ENCODE measurements around the gene RIT2. TPM values are rescaled to one million over a fixed set of nuclear protein-coding genes. Genes with fewer than 3 reads are reported as not detected.
"Not testable (repeated sequence)": the region's sequence is repeated elsewhere in the genome, so short reads cannot be mapped to it uniquely, and the experiment has no call there.

RIT2 gene
- total RNA-seq, 1 donor from 2014 or later = not detected

- ATAC-seq (no peak), DNase-seq (ENCODE audit: low spot score) (no peak)
Observed at GRCh38 chr18:42860548-42860947, 254.9 kb downstream of the RIT2 start.

DNA sequence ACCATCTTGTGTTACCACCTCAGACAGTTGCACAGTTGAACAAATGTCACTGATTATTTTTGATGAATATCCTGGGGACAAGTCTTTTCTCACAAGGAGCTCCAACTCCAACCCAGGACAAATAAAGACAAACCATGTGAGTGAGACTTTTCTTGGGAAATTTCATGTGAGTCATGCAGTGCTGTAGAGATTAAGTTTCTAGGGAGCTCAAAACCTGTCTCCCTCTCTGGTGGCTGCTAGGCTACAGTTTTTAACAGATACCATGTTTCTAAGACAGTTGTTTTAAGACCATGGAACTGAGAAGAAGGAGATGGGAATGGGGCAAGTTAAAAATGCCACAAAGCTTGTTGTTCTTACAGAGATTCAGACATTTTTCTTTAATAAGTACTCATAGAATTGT, 255.5 kb downstream of the RIT2 start:
- no peak for DNase-seq (ENCODE audit: low spot score)
- ATAC-seq = no peak

GRCh38 chr18:42854558-42854957, 260.9 kb downstream of the RIT2 start:
- ATAC-seq = no peak
- no peak for DNase-seq (ENCODE audit: low spot score)

DNA sequence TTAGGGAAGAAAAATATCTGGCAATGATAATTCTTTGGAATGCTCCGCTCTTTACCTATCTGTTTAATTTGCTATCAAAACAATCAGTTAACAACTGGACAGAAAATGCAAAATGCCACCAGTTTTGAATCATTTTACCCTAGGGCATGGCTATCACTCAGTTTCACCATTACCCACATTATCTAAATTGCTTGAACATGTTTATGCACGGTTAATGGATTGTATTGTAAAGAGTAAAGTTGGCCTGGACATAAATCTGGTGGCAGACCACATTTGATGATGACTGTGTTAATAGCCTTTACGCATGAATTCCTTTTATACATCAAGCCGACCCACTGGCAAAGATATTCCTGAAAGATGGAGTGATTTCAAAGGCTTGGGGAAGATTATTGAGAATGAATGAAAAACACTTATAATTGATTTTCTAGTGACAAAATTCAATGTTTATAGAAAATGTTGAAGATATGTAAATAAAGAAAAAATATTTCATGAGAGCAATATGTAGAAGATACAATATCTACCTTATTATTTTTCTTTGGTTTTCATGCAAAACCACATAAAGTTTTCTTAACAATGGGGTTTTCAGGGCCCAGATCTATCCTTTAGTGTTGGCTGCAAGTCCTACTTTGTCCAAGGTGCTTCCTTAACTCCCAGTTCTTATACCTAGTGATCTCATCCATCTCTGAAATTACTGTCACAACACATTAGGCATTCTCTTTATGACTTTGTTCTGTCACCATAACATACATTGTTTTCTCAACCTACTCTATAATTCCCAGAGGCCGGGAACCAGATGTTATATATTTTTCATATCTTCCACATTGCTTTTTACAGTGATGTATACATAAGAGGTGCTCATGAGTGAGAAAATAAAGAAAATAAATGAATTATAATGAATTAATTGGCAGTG, 265.1 kb downstream of the RIT2 start:
- no peak for DNase-seq (ENCODE audit: low spot score)
- no peak for ATAC-seq

DNA sequence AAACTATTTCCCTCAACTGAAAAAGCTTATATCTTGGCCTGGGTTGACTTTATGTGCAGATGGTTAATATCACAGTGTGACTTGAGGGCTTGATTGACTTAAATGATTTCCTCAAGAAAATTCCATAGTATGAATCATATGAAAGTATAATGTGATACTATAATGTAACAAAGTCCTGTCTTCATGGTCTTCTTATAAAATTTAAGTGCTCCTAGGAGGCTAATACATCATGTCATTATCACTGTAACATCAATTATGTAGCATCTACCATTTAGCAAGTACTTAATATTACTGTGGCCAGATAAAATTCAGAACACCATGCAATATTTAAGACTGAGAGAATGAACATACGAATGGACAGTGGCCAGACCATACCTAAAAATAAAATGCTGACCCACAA, 276.1 kb downstream of the RIT2 start:
- DNase-seq (ENCODE audit: low spot score) = no peak

GRCh38 chr18:42838546-42839145, 276.8 kb downstream of the RIT2 start:
- DNase-seq (ENCODE audit: low spot score) (no peak), ATAC-seq (no peak)

More for the DNA sequence above, 276.1 kb downstream of the RIT2 start:
- no peak for ATAC-seq

GRCh38 chr18:42830936-42831335, 284.5 kb downstream of the RIT2 start:
- no peak for ATAC-seq
- DNase-seq (ENCODE audit: low spot score) = no peak

DNA sequence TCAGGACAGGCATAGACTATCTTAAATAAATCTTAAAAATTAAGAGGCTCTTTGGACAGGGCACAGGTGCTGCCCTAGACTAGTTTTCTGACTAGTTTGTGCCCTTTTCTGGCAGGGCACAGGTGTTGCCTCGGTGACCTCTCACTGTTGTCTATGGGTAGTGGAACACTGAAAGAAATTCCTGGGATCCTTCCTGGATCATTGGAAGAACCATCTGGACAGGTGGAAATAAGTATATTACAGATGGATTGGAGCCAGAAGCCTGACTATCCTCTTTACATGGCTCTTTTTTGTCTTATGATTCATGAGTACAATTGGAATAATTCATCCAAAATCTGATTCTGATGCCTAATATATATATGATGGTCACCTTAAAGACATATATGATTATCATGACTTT, 286.6 kb downstream of the RIT2 start:
- no peak for DNase-seq (ENCODE audit: low spot score)
- no peak for ATAC-seq

DNA sequence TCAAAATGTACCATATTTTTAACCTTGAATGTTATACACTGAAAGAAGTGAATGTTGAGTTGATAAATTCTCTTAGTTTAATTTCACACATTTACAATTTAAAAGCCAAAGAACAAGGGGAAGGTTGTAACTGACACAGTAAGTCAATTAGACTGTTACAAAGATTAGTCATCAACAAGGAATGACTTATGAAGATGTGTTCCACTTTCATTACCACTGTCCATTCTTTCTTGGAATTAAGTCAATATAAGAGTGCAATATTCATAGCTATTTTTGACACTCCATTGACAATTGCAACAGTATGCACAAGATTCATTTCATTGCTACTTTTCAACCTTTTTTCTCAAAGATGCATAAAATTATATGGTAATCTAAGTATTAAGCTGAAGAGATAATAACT, 291.3 kb downstream of the RIT2 start:
- ATAC-seq (no peak), DNase-seq (ENCODE audit: low spot score) (no peak)

DNA sequence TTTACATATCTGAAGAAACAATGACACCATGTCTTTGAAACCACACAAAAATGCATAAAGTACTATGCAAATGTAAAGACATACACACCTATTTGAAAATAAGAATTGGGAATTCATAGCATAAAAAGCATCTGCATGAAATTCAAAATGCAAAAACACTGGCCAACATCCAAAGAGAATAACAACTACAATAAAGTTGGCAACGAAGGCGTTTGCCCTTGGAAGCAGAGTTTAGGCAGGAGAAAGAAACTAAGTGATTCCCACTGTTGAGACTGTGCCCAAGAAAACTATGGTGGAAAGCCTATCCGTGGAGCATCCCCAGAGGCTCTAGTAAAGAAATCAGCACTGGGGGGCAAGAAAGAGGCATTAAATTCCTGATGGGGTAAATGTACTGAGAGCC, 292.8 kb downstream of the RIT2 start:
- no peak for ATAC-seq
- no peak for DNase-seq (ENCODE audit: low spot score)

- DNase-seq (ENCODE audit: low spot score) (no peak), ATAC-seq (no peak)
Observed at GRCh38 chr18:42821492-42821891, 294.0 kb downstream of the RIT2 start.

- ATAC-seq (no peak), DNase-seq (ENCODE audit: low spot score) (no peak)
Observed at GRCh38 chr18:42814618-42815017, 300.9 kb downstream of the RIT2 start.

- no peak for ATAC-seq
- no peak for DNase-seq (ENCODE audit: low spot score)
Observed at GRCh38 chr18:42814184-42814583, 301.3 kb downstream of the RIT2 start.

- DNase-seq (ENCODE audit: low spot score) (no peak), ATAC-seq (no peak)
Observed at GRCh38 chr18:42813570-42813969, 301.9 kb downstream of the RIT2 start.

- no peak for DNase-seq (ENCODE audit: low spot score)
- no peak for ATAC-seq
Observed at GRCh38 chr18:42807887-42808286, 307.6 kb downstream of the RIT2 start.

GRCh38 chr18:42801706-42802105, 313.8 kb downstream of the RIT2 start:
- ATAC-seq (no peak), DNase-seq (ENCODE audit: low spot score) (no peak)

- no peak for DNase-seq (ENCODE audit: low spot score)
- no peak for ATAC-seq
Observed at GRCh38 chr18:42798606-42799170, 316.8 kb downstream of the RIT2 start.

DNA sequence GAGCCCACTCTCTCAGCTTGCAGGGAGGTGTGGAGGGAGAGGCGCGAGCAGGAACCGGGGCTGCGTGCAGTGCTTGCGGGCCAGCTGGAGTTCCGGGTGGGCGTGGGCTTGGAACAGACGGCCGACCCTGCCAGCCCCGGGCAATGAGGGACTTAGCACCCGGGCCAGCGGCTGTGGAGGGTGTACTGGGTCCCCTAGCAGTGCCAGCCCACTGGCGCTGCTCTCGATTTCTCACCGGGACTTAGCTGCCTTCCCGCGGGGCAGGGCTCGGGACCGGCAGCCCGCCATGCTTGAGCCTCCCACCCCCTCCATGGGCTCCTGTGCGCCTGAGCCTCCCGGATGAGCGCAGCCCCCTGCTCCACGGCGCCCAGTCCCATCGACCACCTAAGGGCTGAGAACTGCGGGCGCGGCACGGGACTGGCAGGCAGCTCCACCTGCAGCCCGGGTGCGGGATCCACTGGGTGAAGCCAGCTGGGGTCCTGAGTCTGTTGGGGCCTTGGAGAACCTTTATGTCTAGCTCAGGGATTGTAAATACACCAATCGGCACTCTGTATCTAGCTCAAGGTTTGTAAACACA, 320.2 kb downstream of the RIT2 start:
- DNase-seq (ENCODE audit: low spot score); ATAC-seq: not testable (repeated sequence)

- DNase-seq (ENCODE audit: low spot score) (no peak), ATAC-seq (no peak)
Observed at GRCh38 chr18:42792731-42793130, 322.8 kb downstream of the RIT2 start.

DNA sequence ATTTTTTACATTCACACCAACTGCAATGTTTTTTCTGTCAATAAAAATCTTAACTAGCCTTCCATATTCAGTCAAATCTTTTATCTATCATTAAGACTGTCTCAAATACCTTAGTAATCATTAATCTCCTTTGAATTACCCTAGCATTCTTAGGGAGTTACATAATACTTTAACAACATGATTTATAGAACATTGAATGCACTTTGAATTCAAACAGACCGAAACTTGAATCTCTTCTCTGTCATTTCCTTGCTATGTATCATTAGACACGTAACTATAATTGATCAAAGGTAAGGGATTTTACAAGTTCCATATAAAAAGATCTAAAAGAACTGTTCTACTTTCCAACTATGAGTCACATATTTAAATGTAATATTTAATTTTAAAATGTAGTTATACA, 330.9 kb downstream of the RIT2 start:
- DNase-seq (ENCODE audit: low spot score) = no peak
- no peak for ATAC-seq

- no peak for ATAC-seq
- DNase-seq (ENCODE audit: low spot score) = no peak
Observed at GRCh38 chr18:42782929-42783328, 332.6 kb downstream of the RIT2 start.
